DLD1 (cell line): ENCODE measurements around the gene ABCF2.

Experiments
- in situ Hi-C: cut with HindIII; loops from 2 replicates; pipeline ENCODE4 v1.10.0; 2017; ENCODE audit warnings: low sequenced_read_pairs

The ABCF2 gene

GRCh38 chr7:151226875-151227782 is at the start of gene ABCF2:
TSS of gene ABCF2 (minus strand) at chr7:151227205. CDS start at chr7:151226458, 747 bp downstream.
- in situ Hi-C loops: loop anchor here (10.0 kb wide), 1 partner anchor 82 kb away; no protein-coding TSS in a partner anchor

- in situ Hi-C loops: no loop called here
Observed at GRCh38 chr7:151275813-151276577, 49.0 kb upstream of the ABCF2 start.

DNA sequence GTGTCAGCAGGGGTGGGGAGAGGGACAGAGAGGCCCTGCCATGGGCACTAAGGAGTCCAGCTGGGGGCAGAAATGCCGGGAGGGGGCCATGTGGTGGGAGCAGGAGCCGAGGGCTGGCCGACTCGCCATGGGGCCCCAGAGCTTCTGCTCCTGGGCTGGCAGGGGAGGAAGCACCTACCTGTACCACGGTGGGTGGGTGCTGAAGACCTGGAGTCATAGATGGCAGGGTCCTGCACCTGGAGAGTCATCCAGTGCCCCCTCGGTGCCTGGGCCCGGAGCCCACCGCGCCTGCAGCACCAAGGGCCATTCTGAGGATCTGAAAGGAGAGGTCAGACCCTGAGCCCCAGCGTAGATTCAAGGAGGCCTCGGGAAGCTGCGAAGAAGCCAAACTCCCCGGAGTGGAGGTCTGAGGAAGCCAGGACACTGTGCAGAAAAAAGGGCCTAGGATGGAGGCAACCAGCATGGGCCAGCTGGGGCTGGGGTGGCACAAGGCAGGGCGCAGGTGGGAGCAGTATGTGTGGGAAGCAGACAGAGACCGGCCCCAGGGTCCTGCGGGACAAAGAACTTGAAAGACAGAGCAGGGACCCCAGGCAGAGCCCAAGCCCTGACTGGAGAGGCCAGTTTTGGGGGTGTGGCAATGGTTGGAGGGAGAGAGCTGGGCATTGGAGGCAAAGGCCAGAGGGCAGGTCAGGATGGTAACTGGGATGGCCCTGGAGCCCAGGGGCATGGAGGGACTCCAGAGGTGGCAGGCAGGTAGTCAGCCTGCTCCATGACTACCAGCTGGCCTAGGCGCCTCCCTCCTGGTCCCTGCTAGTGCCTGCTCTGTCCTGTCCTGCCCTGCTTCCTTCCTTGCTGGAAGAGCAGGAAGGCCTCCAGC is 48.2 kb upstream of the ABCF2 start:
- in situ Hi-C loops: no loop called here

DNA sequence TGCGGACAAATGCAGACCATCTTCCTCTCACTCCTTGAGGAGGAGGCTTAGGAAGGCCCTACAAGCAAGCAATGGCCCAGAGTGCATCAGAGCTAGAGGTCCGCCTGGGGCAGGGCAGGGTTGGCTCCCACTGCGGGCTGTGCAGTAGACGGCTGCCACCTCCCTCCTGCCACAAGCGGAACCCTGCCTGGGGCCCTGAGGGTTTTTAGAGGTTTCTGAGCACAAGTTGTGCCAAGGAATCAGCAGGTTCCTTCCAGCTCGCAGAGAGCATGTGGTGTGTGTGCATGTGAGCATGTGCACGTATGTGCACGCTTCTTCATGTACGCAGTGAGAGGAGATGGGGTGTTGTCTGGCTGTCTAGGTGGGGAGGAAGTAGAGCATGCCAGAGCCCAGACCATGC is 47.4 kb upstream of the ABCF2 start:
- in situ Hi-C loops: no loop called here

DNA sequence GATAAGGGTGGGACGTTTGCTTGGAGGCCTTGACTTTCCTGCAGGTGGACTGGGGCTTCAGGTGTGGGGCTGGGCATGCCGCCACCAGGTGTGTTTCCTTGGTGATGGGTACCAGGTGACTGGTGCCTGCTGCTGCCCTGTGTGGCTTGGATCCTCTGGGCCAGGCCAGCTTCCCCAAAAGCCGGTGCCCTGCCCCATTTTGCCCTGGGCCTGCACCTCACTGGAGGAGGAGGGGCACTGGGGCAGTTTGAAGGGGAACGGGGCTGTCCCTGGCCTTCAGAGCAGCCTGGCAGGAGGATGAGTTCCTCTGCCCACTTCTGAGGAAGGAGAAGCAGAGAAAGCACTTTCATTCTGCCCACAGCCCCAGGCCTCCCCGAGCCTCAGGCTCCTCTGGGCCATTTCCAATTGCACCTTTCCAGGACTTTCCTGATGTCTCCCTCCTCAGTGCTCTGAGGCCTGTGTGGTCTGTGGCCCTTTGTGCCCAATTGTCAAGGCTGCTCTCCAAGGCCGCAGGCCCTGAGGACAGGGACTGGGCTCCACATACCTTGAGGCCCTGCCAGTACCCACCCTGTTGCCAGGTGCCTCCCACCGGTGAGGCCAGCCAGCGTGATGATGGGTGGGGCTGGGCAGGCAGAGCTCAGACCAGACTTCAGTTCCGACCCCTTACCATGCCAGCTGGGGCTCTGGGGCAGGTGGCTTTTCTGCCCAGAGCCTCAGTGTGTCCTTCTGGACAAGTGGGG is 46.8 kb upstream of the ABCF2 start:
- in situ Hi-C loops: no loop called here

DNA sequence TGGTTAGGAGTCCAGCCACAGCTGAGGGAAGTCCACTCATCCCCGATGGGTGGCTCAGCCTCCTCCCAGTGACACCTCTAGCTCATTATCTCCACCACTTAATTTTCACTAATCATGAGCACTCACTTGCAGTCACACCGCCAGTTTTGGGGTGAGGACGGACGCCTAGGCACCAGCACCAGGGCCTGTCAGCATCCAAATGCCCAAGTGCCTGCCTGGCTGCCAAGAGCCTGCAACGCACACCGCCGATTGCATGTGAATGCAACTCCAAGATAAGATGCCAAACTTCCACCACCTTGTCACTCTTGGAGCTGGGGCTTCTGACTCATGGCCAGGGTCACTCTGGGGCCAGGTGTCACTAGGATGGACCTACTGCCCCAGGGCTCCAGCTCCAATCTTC is 45.9 kb upstream of the ABCF2 start:
- in situ Hi-C loops: no loop called here

DNA sequence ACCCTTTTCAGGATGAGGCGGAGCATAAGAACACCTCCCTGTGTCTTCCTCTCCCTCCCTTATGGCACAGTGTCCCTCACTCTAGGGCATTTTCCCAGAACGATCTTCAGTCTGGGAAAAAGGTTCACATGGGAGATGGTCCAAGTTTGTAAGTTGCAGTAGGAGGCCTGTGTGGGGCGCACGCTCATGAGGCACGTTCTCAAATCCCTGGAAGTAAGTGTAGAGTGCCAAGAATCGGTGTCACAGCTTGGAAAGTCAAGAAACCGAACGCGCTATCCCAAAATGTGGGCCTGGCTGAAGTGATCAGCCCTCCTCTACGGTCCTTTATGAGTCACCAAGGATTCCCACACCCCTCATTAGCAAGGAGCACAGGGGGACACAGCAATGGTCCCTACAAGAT is 45.4 kb upstream of the ABCF2 start:
- in situ Hi-C loops: no loop called here

DNA sequence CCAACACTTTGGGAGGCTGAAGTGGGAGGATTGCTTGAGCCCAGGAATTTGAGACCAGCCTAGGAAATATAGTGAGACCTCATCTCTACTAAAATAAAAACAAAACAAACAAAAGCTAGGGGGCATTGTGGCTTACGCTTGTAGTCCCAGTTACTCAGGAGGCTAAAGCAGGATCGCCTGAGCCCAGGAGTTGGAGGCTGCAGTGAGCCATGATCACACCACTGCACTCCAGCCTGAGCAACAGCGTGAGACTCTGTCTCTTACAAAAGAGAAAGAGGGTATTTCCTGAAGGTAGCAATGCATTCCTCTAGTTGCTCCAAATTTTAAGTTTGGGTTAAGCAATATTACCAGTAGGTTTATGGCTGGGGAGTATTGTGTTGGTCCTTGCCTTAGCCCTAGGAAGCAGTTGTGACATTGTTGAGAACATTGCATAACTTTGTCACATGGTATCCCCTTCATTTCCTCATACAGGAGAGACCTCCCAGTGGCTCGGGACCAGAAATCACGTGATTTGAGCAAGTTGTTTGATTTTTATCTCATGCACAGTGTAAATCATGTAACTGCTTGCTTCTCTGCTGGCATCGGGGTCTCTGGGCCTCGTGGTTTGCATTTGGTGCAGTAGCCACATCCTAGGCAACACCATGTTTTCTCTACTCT is 44.8 kb upstream of the ABCF2 start:
- in situ Hi-C loops: no loop called here

DNA sequence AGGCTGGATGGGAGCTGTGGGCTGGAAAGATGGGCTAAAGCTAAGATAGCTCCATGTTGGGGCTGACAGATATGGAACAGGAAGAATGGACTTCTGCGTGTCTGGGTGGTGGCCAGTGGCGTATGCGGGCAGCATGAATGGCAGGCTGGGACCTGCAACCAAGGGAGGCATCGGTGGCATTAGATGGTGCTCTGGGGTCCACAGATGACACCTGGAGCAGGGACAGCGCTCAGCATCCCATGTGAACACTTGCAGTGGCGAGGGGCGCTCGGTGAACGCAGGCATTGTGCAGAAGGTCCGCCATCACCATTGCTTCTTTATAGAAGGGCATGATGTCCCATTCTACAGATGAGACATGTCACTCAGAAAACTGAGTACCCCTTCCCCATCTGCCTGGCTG is 42.5 kb upstream of the ABCF2 start:
- in situ Hi-C loops: no loop called here

GRCh38 chr7:151265351-151265931 is 38.4 kb upstream of the ABCF2 start:
- in situ Hi-C loops: no loop called here

GRCh38 chr7:151264615-151265014 is 37.6 kb upstream of the ABCF2 start:
- in situ Hi-C loops: no loop called here

DNA sequence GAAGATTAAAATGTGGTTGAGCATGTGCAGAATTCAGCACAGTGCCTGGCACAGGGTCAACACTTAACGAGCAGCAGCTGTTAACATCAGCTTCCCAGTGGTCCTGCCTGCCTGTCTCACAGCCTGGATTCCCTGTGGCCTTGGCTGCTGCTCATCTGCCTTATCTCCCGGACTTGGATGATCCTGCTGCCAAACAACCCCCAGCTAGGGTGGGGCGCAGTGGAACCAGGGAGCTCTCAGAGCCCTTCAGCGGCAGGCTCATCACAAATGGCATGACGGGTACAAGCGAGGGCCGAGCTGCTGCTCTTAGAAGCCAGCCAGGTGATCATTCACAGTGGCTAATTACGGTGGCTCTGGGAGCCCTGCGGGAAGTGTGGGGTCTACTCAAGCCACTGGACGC is 34.5 kb upstream of the ABCF2 start:
- in situ Hi-C loops: no loop called here

- in situ Hi-C loops: no loop called here
Observed at GRCh38 chr7:151260883-151261282, 33.9 kb upstream of the ABCF2 start.

DNA sequence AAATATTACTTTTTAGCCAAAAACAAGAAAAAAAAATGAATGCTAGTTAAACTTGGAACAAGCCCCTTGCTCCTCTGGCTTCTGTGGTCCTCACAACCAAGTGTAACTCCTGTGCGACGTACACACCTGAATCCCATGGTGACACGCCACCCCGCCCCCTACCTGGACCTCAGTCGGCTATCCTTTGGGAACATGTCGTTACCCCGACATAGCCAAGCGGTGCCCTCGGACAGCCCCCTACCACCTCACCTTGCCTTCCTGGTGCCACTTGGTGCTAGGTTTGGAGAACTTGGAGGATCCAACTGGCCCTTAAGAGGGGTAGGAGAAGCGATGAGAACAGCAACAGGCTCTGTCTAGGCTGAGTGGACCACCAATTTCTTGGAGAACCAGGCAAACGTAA is 33.5 kb upstream of the ABCF2 start:
- in situ Hi-C loops: no loop called here

DNA sequence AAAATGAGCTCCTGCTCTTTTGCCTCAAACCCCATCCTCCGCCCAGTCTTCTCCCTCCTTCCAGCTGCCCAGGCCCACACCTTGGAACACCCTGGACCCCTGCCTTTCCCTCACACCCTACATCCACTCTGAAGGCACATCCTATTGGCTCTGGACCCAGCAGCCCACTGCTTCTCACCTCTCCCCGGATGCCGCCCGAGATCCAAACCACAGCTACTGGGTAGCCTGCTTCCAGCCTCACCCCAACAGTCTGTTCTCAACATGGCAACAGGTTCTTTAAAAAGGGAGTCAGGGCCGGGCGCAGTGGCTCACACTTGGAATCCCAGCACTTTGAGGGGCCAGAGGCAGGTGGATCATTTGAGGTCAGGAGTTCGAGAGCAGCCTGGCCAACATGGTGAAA is 31.0 kb upstream of the ABCF2 start:
- in situ Hi-C loops: no loop called here

DNA sequence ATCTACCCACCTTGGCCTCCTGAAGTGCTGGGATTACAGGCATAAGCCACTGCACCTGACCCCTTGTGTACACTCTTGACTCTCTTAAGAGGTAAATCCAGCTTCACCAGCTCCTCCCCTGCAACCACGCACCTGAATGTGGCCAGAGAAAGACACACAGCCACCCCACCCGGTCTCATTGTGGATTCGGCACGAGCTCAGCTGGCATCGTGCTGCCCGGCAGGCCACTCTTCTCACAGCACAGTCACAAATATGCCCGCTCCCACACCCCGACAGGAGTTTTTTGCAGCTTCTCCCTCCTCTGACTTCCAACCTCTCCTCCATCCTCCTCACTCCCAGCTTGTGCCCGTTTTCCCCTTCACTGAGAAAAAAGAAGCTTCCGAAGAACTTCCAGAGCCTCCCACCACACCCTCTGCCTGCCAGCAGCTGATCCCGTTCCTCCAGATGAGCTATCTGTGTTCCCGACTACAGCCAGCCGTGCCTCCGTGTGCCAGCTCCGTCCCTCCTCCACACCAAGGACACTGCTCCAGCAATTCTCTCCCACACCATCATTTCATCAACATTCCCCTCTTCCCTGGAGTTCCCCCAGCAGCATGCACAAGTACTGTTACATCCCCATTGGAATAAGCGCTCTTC is 29.5 kb upstream of the ABCF2 start:
- in situ Hi-C loops: no loop called here

- in situ Hi-C loops: no loop called here
Observed at GRCh38 chr7:151255390-151255789, 28.4 kb upstream of the ABCF2 start.

GRCh38 chr7:151254851-151255250 is 27.8 kb upstream of the ABCF2 start:
- in situ Hi-C loops: loop anchor here (5.0 kb wide), 1 partner anchor 47 kb away; no protein-coding TSS in a partner anchor

- in situ Hi-C loops: loop anchor here (5.0 kb wide), 1 partner anchor 48 kb away; no protein-coding TSS in a partner anchor
Observed at GRCh38 chr7:151254316-151254715, 27.3 kb upstream of the ABCF2 start.
